Regular cardiac myocyte (primary cell): Measurements from ENCODE around the gene SPDYE16. TPM values are rescaled to one million over a fixed set of nuclear protein-coding genes. Genes with fewer than 3 reads are reported as not detected.

Experiments
- total RNA-seq: library from RNA; depleted of rRNA; stranded (reverse); fragments of >200 nt; gene quantifications from 2 replicates; pipeline ENCODE4 v1.2.3, GENCODE V29; 2014

Gene SPDYE16
- 0.56 TPM in 1 of 2 replicates, not detected in the other for total RNA-seq

GRCh38 chr7:76543197-76543596, at the start of gene SPDYE16:
SPDYE16 (minus strand) TSS chr7:76543297; CDS start chr7:76541459, 1,838 bp downstream.

GRCh38 chr7:76509931-76510877, 32.9 kb downstream of the SPDYE16 start, which contains the start of gene UPK3B:
UPK3B (plus strand) TSS chr7:76510552; CDS start chr7:76510653, 101 bp downstream.

Other genes starting within 250 kb of the SPDYE16 start
- 32.1 and 128 TPM in 2 replicates for gene HSPB1, start 240.6 kb downstream of the SPDYE16 start, total RNA-seq
- 84.0 and 98.3 TPM in 2 replicates for gene YWHAG, start 184.3 kb downstream of the SPDYE16 start, total RNA-seq
- gene SSC4D, start 133.6 kb downstream of the SPDYE16 start, total RNA-seq = 0.77 and 1.4 TPM in 2 replicates
- gene ZP3, start 118.3 kb downstream of the SPDYE16 start, total RNA-seq = 1.2 and 5.9 TPM in 2 replicates
- 3.1 and 5.6 TPM in 2 replicates for gene DTX2, start 81.6 kb downstream of the SPDYE16 start, total RNA-seq
- under 0.01 TPM in 1 of 2 replicates, not detected in the other for gene UPK3B, start 32.7 kb downstream of the SPDYE16 start, total RNA-seq
- 0.56 and 5.2 TPM in 2 replicates for gene POMZP3, start 84.0 kb upstream of the SPDYE16 start, total RNA-seq